Measurements from ENCODE around the gene SHBG. TPM values are rescaled to one million over a fixed set of nuclear protein-coding genes. Genes with fewer than 3 reads are reported as not detected.
"Not testable (repeated sequence)": the region's sequence is repeated elsewhere in the genome, so short reads cannot be mapped to it uniquely, and the experiment has no call there.

SHBG gene
- total RNA-seq, 1 donor from 2014 or later = not detected

GRCh38 chr17:7611635-7612293 is 18.2 kb upstream of the SHBG start:
- peaks cover 26 to 31% (median 27%) of the 10 kb centered on the region in 3 donors for H3K4me1 ChIP-seq (ENCODE audit: control insufficient read depth in 3 of 3, insufficient read depth in 3 of 3, low read length in 3 of 3)
- H3K4me3 ChIP-seq (ENCODE audit: low read length in 3 of 3) = peak overlapping the region in 1 of 3 donors; percentile 11
- H3K36me3 ChIP-seq (ENCODE audit: control insufficient read depth in 3 of 3, insufficient read depth in 3 of 3, low read length in 3 of 3) = peaks cover 0 to 5% (median 2%) of the 10 kb centered on the region in 3 donors
- H3K9me3 ChIP-seq (ENCODE audit: control insufficient read depth in 3 of 3, low read length in 3 of 3) = no peaks in the 10 kb centered on the region
- H3K27ac ChIP-seq (ENCODE audit: low read depth, low read length) = peak overlapping the region; percentile 6
- H3K9ac ChIP-seq (ENCODE audit: low read depth in 1 of 3, low read length in 3 of 3) = peak overlapping the region in 1 of 3 donors; percentile 14
- H3K27me3 ChIP-seq (ENCODE audit: control insufficient read depth in 3 of 3, insufficient read depth in 3 of 3, low read length in 3 of 3) = no peaks in the 10 kb centered on the region

GRCh38 chr17:7612294-7612640 is 17.7 kb upstream of the SHBG start:
- Histone ChIP-seq H3K27ac (ENCODE audit: low read depth, low read length) (peak overlapping the region; percentile 6), H3K9me3 (ENCODE audit: control insufficient read depth in 3 of 3, low read length in 3 of 3) (no peaks in the 10 kb centered on the region), H3K27me3 (ENCODE audit: control insufficient read depth in 3 of 3, insufficient read depth in 3 of 3, low read length in 3 of 3) (no peaks in the 10 kb centered on the region), H3K36me3 (ENCODE audit: control insufficient read depth in 3 of 3, insufficient read depth in 3 of 3, low read length in 3 of 3) (peaks cover 0 to 5% (median 2%) of the 10 kb centered on the region in 3 donors), H3K4me3 (ENCODE audit: low read length in 3 of 3) (no peak overlapping the region), H3K4me1 (ENCODE audit: control insufficient read depth in 3 of 3, insufficient read depth in 3 of 3, low read length in 3 of 3) (peaks cover 24 to 29% (median 27%) of the 10 kb centered on the region in 3 donors), H3K9ac (ENCODE audit: low read depth in 1 of 3, low read length in 3 of 3) (no peak overlapping the region)

GRCh38 chr17:7613769-7614424 is 16.0 kb upstream of the SHBG start:
- Histone ChIP-seq H3K9me3 (ENCODE audit: control insufficient read depth in 3 of 3, low read length in 3 of 3) (no peaks in the 10 kb centered on the region), H3K36me3 (ENCODE audit: control insufficient read depth in 3 of 3, insufficient read depth in 3 of 3, low read length in 3 of 3) (peaks cover 0 to 2% (median 0%) of the 10 kb centered on the region in 3 donors), H3K9ac (ENCODE audit: low read depth in 1 of 3, low read length in 3 of 3) (peak overlapping the region; percentile 79 to 93 (median 92)), H3K27ac (ENCODE audit: low read depth, low read length) (peak overlapping the region; percentile 82), H3K27me3 (ENCODE audit: control insufficient read depth in 3 of 3, insufficient read depth in 3 of 3, low read length in 3 of 3) (no peaks in the 10 kb centered on the region), H3K4me3 (ENCODE audit: low read length in 3 of 3) (peak overlapping the region; percentile 80 to 90 (median 87)), H3K4me1 (ENCODE audit: control insufficient read depth in 3 of 3, insufficient read depth in 3 of 3, low read length in 3 of 3) (peaks cover 24 to 29% (median 27%) of the 10 kb centered on the region in 3 donors)

GRCh38 chr17:7614425-7615264 is 15.3 kb upstream of the SHBG start, which contains the start of gene FXR2:
FXR2 (minus strand) TSS chr17:7614897; CDS start chr17:7614532, 365 bp downstream.
- no peaks in the 10 kb centered on the region for H3K9me3 ChIP-seq (ENCODE audit: control insufficient read depth in 3 of 3, low read length in 3 of 3)
- peaks cover 24 to 27% (median 25%) of the 10 kb centered on the region in 3 donors for H3K4me1 ChIP-seq (ENCODE audit: control insufficient read depth in 3 of 3, insufficient read depth in 3 of 3, low read length in 3 of 3)
- peak within 1 kb of the TSS; percentile 80 to 90 (median 87) for H3K4me3 ChIP-seq (ENCODE audit: low read length in 3 of 3)
- H3K27me3 ChIP-seq (ENCODE audit: control insufficient read depth in 3 of 3, insufficient read depth in 3 of 3, low read length in 3 of 3) = no peaks in the 10 kb centered on the region
- peak within 1 kb of the TSS; percentile 82 for H3K27ac ChIP-seq (ENCODE audit: low read depth, low read length)
- H3K36me3 ChIP-seq (ENCODE audit: control insufficient read depth in 3 of 3, insufficient read depth in 3 of 3, low read length in 3 of 3) = peaks cover 0 to 2% (median 0%) of the 10 kb centered on the region in 3 donors
- peak within 1 kb of the TSS; percentile 79 to 93 (median 92) for H3K9ac ChIP-seq (ENCODE audit: low read depth in 1 of 3, low read length in 3 of 3)

- Histone ChIP-seq H3K9ac (ENCODE audit: low read depth in 1 of 3, low read length in 3 of 3) (peak overlapping the region; percentile 64 to 75 (median 65)), H3K27me3 (ENCODE audit: control insufficient read depth in 3 of 3, insufficient read depth in 3 of 3, low read length in 3 of 3) (no peaks in the 10 kb centered on the region), H3K9me3 (ENCODE audit: control insufficient read depth in 3 of 3, low read length in 3 of 3) (no peaks in the 10 kb centered on the region), H3K4me1 (ENCODE audit: control insufficient read depth in 3 of 3, insufficient read depth in 3 of 3, low read length in 3 of 3) (peaks cover 24 to 27% (median 25%) of the 10 kb centered on the region in 3 donors), H3K36me3 (ENCODE audit: control insufficient read depth in 3 of 3, insufficient read depth in 3 of 3, low read length in 3 of 3) (peaks cover 0 to 2% (median 0%) of the 10 kb centered on the region in 3 donors), H3K27ac (ENCODE audit: low read depth, low read length) (peak overlapping the region; percentile 82), H3K4me3 (ENCODE audit: low read length in 3 of 3) (peak overlapping the region; percentile 76 to 80 (median 76))
Observed at GRCh38 chr17:7615265-7615747, 14.6 kb upstream of the SHBG start.

GRCh38 chr17:7618608-7619007 is 11.3 kb upstream of the SHBG start:
- Histone ChIP-seq H3K27me3 (ENCODE audit: control insufficient read depth in 3 of 3, insufficient read depth in 3 of 3, low read length in 3 of 3) (no peaks in the 10 kb centered on the region), H3K9me3 (ENCODE audit: control insufficient read depth in 3 of 3, low read length in 3 of 3) (no peaks in the 10 kb centered on the region), H3K27ac (ENCODE audit: low read depth, low read length) (no peak overlapping the region), H3K9ac (ENCODE audit: low read depth in 1 of 3, low read length in 3 of 3) (no peak overlapping the region), H3K4me3 (ENCODE audit: low read length in 3 of 3) (no peak overlapping the region), H3K36me3 (ENCODE audit: control insufficient read depth in 3 of 3, insufficient read depth in 3 of 3, low read length in 3 of 3) (no peaks in the 10 kb centered on the region), H3K4me1 (ENCODE audit: control insufficient read depth in 3 of 3, insufficient read depth in 3 of 3, low read length in 3 of 3) (peaks cover 5 to 6% (median 6%) of the 10 kb centered on the region in 3 donors)

GRCh38 chr17:7620835-7621234 is 9.1 kb upstream of the SHBG start:
- Histone ChIP-seq H3K4me3 (ENCODE audit: low read length in 3 of 3) (no peak overlapping the region), H3K9me3 (ENCODE audit: control insufficient read depth in 3 of 3, low read length in 3 of 3) (no peaks in the 10 kb centered on the region), H3K27me3 (ENCODE audit: control insufficient read depth in 3 of 3, insufficient read depth in 3 of 3, low read length in 3 of 3) (no peaks in the 10 kb centered on the region), H3K36me3 (ENCODE audit: control insufficient read depth in 3 of 3, insufficient read depth in 3 of 3, low read length in 3 of 3) (peaks cover 0 to under 1% (median under 1%) of the 10 kb centered on the region in 3 donors), H3K27ac (ENCODE audit: low read depth, low read length) (no peak overlapping the region), H3K4me1 (ENCODE audit: control insufficient read depth in 3 of 3, insufficient read depth in 3 of 3, low read length in 3 of 3) (no peaks in the 10 kb centered on the region), H3K9ac (ENCODE audit: low read depth in 1 of 3, low read length in 3 of 3) (no peak overlapping the region)

- H3K9ac ChIP-seq (ENCODE audit: low read depth in 1 of 3, low read length in 3 of 3) = no peak overlapping the region
- H3K36me3 ChIP-seq (ENCODE audit: control insufficient read depth in 3 of 3, insufficient read depth in 3 of 3, low read length in 3 of 3) = peaks cover 4 to 5% (median 5%) of the 10 kb centered on the region in 3 donors
- no peak overlapping the region for H3K4me3 ChIP-seq (ENCODE audit: low read length in 3 of 3)
- H3K27ac ChIP-seq (ENCODE audit: low read depth, low read length) = no peak overlapping the region
- no peaks in the 10 kb centered on the region for H3K27me3 ChIP-seq (ENCODE audit: control insufficient read depth in 3 of 3, insufficient read depth in 3 of 3, low read length in 3 of 3)
- peaks cover 9 to 11% (median 11%) of the 10 kb centered on the region in 3 donors for H3K4me1 ChIP-seq (ENCODE audit: control insufficient read depth in 3 of 3, insufficient read depth in 3 of 3, low read length in 3 of 3)
- H3K9me3 ChIP-seq (ENCODE audit: control insufficient read depth in 3 of 3, low read length in 3 of 3) = no peaks in the 10 kb centered on the region
Observed at GRCh38 chr17:7623661-7624060, 6.3 kb upstream of the SHBG start.

GRCh38 chr17:7625749-7626148 is 4.2 kb upstream of the SHBG start:
- not testable (repeated sequence) for H3K9ac ChIP-seq (ENCODE audit: low read depth in 1 of 3, low read length in 3 of 3); H3K4me3 ChIP-seq (ENCODE audit: low read length in 3 of 3); H3K27me3 ChIP-seq (ENCODE audit: control insufficient read depth in 3 of 3, insufficient read depth in 3 of 3, low read length in 3 of 3); H3K36me3 ChIP-seq (ENCODE audit: control insufficient read depth in 3 of 3, insufficient read depth in 3 of 3, low read length in 3 of 3); H3K9me3 ChIP-seq (ENCODE audit: control insufficient read depth in 3 of 3, low read length in 3 of 3); H3K27ac ChIP-seq (ENCODE audit: low read depth, low read length)
- H3K4me1 ChIP-seq (ENCODE audit: control insufficient read depth in 3 of 3, insufficient read depth in 3 of 3, low read length in 3 of 3) = peaks cover 9 to 11% (median 11%) of the 10 kb centered on the region in 3 donors

All from skeletal muscle tissue (tissue), 4 donors.